Brain pericyte (primary cell): ENCODE measurements around the gene PRSS57.

Experiments used
- DNase-seq: peaks from one replicate; pipeline ENCODE4 v3.0.0-alpha.2; 2012; ENCODE audit warnings: low read depth, low spot score

Gene PRSS57

GRCh38 chr19:638906-639252, 56.4 kb downstream of the PRSS57 start:
- no peak for DNase-seq
